T-helper 1 cell treated with Interleukin-12 subunit alpha and Interleukin-12 subunit beta and Interleukin-4 antibody, amounts not matched to agents 30 μg/mL and 1 μg/mL, for 36 hours (primary cell): ENCODE measurements around the gene NBPF10.
"Not testable (repeated sequence)": the region's sequence is repeated elsewhere in the genome, so short reads cannot be mapped to it uniquely, and the experiment has no call there.

Experiments used
- H3K27ac Mint-ChIP-seq: one replicate; pipeline ENCODE4 v1.8.0; 2021; ENCODE audit warnings: mild to moderate bottlenecking, mixed read lengths
- H3K27me3 Mint-ChIP-seq: one replicate; pipeline ENCODE4 v1.8.0; 2021; ENCODE audit warnings: low read depth, mixed read lengths
- H3K36me3 Mint-ChIP-seq: one replicate; pipeline ENCODE4 v1.8.0; 2021; ENCODE audit warnings: low read depth, mixed read lengths
- H3K4me1 Mint-ChIP-seq: one replicate; pipeline ENCODE4 v1.8.0; 2021; ENCODE audit warnings: low read depth, mixed read lengths
- H3K4me3 Mint-ChIP-seq: one replicate; pipeline ENCODE4 v1.8.0; 2021; ENCODE audit warnings: mild to moderate bottlenecking, moderate library complexity, mixed read lengths
- H3K9me3 Mint-ChIP-seq: one replicate; pipeline ENCODE4 v1.8.0; 2021; ENCODE audit warnings: mixed read lengths

NBPF10 gene

DNA sequence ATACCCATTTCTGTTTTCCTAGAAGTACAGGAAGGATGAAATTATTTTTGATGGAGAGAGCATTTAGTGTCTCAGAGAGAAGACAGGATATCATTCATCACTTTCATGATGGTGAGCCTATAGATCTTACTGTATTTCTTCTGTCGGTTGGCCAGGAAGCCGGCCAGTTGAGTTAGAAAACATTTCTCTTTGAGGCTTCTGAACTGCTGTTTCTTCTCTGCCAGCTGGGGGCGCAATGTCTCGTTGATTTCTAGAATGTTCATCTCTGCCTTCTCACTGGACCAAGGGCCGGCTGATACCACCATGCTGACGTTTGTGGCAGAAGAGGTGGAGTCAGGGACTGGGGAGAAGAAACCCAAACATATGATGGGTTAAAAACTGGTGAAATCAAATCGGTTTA, at the start of gene NBPF10:
Gene NBPF10 (minus strand): TSS at position 340 of the 400 bp plus-strand sequence. CDS start 35 bp downstream, at position 305.
- H3K36me3 Mint-ChIP-seq, H3K4me3 Mint-ChIP-seq, H3K4me1 Mint-ChIP-seq, H3K27ac Mint-ChIP-seq, H3K27me3 Mint-ChIP-seq, H3K9me3 Mint-ChIP-seq: not testable (repeated sequence)

DNA sequence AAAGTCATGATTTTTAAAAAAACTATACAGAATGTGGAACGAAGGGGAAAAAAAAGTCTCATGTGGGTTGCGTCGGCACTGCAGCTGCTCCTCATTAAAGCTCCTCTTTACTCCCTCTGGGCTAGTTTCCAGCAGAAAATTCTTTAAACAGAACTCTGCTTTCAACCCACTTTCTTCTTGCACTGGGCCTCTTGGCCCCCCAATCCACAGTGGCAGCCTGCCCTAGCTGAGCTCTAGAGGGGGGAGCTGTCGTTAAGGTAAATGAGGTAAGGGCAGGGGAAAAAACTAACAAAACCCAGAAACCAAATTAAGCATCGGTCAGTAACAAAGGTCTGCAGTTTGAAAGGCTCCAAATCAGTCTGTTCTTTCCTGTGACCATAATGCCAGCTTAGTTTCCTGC, 29.9 kb upstream of the NBPF10 start:
- not testable (repeated sequence) for H3K36me3 Mint-ChIP-seq, H3K27me3 Mint-ChIP-seq, H3K4me1 Mint-ChIP-seq, H3K4me3 Mint-ChIP-seq, H3K9me3 Mint-ChIP-seq, H3K27ac Mint-ChIP-seq

DNA sequence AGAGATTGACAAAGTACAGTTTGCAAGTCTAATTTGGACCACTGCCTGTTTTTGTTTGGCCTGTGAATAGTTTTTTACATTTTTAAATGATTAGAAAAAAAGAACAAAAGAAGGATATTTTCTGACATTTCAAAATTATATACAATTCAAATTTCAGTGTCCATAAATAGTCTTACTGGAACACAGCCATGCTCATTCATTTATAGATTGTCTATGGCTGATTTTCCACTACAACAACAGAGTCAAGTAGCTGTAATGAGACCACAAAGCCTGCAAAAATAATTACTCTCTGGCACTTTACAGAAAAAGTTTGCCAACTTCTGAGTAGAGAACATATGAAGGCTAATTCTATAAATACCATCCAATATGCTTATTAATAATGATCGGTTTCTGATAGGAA, 23.1 kb upstream of the NBPF10 start:
- not testable (repeated sequence) for H3K36me3 Mint-ChIP-seq, H3K27ac Mint-ChIP-seq, H3K27me3 Mint-ChIP-seq, H3K9me3 Mint-ChIP-seq, H3K4me1 Mint-ChIP-seq, H3K4me3 Mint-ChIP-seq

DNA sequence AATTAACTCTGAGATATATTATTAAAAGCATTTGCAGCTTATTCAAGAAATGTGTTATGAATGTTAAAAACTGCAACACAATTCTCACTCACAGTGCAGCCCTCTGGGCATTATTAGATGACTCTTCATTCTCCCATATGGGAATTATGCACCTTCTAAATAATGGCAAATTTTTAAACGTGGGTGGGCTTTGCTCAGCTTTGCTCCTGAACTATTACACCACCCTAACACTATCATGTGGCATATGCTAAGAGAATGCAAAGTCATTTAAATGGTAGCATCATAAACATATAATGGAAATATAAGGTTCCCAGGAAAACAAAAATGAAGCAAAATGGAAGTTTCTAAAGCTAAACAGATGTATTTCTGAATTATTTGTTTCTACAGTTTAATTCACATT, 22.7 kb upstream of the NBPF10 start:
- H3K36me3 Mint-ChIP-seq, H3K4me1 Mint-ChIP-seq, H3K27ac Mint-ChIP-seq, H3K27me3 Mint-ChIP-seq, H3K4me3 Mint-ChIP-seq, H3K9me3 Mint-ChIP-seq: not testable (repeated sequence)
